GM19193 (cell line): ENCODE measurements around the gene PLEKHM2.

Experiments
- POLR2A ChIP-seq: IDR thresholded peaks from 4 replicates; pipeline ENCODE4 v1.6.1; 2011; ENCODE audit not compliant: insufficient read depth, insufficient read length; ENCODE audit errors: extremely low read depth

The PLEKHM2 gene

GRCh38 chr1:15669074-15669473 is 15.0 kb upstream of the PLEKHM2 start:
- no peak for TF ChIP-seq POLR2A

DNA sequence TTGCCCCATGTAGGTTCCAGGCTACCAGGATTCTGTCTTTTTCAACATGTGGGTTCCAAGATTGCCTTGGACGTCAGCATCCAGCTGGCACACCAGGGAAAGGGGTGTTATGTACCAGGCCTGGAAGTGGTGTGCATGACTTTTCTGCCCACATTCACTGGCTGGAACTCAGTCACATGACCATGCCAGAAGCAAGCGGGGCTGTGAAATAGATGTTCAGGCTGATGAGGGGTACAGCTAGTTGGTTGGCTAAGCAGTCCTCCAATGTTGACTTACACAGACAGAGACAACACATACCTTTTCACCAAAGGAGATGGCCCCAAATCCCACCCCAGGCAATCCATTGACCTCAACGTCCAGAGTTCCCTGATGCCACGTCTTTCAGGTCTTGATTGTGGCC is 14.3 kb upstream of the PLEKHM2 start:
- no peak for TF ChIP-seq POLR2A

DNA sequence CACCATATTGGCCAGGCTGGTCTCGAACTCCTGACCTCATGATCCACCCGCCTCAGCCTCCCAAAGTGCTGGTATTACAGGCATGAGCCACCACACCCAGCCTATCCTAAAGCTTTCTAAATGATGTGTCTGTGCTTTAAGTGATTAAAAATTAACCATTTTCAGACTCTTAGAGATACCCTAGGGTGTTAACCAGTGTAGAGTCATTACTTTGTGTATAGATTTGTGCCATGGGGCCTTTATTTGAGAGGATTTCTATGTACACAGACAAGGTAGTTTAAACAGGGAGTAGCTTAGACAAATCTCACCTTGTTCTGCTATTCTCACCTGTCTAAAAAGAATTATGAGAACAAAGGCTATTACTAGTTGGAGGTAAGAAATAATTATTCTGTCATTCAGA is 12.7 kb upstream of the PLEKHM2 start:
- TF ChIP-seq POLR2A = no peak

GRCh38 chr1:15674386-15675159 is 9.5 kb upstream of the PLEKHM2 start:
- no peak for TF ChIP-seq POLR2A

- no peak for TF ChIP-seq POLR2A
Measured at GRCh38 chr1:15676010-15676409, 8.1 kb upstream of the PLEKHM2 start.

DNA sequence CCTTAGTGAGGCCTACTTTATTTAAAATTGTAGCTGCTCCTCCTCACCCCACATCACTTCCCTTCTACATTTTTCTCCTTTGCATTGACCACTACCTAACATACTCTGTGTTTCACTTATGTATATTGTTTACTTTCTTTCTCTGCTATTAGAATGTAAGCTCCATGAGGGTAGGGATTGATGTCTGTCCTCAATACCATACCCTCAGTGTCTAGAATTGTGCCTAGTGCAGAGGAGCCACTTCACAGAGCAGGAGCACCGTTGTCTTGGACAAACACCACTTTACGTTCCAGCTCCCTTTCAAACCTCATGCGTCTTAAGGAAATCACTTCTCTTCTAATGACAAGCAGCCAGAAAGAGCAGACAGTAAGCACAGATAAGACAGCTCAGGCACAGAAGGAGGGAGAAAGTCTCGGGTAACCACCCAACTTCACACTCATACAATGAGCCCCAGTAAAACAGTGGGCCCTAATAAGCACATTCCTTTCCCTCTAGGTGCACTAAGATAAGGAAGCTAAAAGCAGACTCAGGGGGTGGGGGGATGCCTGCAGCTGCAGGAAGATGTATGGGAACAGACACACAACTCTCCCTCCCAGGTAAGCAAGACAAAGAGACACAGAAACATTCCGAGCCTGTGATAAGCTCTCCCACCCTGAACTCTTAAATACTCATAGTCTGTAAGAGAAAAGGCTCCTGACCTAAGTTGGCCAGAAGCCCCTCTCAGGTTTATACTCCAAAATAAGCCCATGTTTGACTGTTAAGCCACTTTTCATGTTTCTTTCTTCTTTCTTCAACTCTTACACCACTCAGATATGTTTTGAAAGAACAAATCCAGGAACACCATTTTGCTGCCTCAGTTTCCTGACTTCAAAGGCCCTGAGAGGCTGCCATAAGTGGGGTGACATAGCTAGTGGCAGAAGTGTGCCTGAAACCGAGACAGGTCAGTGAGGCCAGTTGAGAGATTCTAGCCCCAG is 7.1 kb upstream of the PLEKHM2 start:
- no peak for TF ChIP-seq POLR2A

GRCh38 chr1:15678578-15678977 is 5.5 kb upstream of the PLEKHM2 start:
- no peak for TF ChIP-seq POLR2A

DNA sequence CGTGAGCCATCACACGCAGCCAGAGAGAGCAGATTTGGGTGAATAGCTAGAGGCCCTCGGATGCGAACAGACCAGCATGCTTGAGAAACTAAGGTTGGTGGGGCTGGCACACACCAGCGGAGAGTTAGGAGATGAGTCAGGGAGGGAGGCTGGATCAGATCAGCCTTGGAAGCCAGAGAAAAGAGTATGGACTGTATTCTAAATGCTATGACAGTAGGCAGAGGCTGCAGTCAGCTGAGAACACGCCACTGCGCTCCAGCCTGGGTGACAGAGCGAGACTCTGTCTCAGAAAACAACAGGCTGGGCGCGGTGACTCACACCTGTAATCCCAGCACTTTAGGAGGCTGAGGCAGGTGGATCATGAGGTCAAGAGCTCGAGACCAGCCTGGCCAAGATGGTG is 4.0 kb upstream of the PLEKHM2 start:
- no peak for TF ChIP-seq POLR2A

GRCh38 chr1:15680561-15681348 is 3.4 kb upstream of the PLEKHM2 start:
- TF ChIP-seq POLR2A = no peak

GRCh38 chr1:15681349-15682292 is 2.5 kb upstream of the PLEKHM2 start:
- no peak for TF ChIP-seq POLR2A

- no peak for TF ChIP-seq POLR2A
Measured at GRCh38 chr1:15682936-15683341, 1.2 kb upstream of the PLEKHM2 start.

DNA sequence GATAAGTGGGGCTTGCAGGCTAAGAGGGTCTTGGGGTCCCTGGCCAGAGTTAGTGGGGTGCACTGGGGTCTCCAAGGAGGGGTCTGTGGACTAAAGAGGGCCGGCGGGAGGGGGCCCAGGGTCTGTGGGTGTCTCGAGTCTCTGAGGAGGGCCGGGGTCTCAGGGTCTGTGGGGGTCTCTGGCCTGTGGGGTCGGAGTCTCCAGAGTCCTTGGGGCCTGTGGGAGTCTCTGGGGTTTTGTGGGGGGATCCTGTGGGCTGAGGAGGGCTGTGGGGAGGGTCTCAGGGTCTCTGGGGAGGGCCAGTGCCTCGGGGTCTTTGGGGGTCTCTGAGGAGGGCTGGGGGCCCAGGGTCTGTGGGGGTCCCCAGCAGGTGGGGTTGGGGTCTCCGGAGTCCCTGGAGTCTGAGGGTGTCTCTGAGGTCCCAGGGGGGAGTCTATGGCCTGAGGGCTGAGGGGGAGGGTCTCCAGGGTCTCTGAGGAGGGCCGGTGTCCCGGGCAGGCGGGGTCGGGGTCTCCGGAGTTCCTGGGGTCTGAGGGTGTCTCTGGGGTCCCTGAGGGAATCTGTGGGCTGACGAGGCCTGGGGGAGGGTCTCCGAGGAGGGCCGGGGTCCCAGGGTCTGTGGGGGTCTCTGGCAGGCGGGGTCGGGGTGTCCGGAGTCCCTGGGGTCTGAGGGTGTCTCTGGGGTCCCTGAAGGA is 628 bp upstream of the PLEKHM2 start:
- no peak for TF ChIP-seq POLR2A

DNA sequence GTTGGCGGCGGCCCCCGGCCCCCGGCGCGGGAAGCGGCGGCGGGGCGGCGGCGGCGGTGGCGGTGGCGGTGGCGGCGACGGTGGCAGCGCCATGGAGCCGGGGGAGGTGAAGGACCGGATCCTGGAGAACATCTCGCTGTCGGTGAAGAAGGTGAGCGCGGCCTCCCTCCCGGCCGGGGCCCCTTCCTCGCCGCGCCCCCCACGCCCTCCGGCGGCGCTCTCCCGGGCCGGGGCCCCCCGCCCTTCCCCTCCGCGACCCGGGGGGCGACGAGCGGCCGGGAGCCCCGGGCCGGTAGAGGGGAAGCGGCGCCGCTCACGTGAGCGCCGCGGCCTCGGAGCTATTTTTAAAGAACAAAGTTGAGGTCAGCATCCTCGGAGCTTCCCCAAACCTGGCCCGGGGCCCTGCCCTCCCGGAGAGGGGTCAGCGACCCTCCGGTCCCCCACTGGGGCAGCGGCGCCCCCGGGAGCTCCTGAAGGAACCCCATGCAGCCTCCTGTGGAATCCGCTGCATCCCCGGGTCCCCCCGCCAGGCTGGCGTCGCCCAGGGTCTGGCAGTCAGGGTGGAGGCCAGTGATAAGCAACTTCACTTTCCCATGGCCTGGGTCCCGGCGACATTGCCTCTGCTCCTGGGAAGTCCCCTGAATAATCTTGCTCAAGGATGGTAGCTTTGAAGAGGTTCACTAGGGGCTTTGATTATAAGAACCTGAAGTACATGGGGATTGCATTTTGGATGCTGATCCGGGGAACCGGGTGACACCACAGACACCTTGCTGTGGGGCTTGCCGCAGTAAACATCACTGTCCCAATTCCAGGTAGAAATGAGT is 560 bp downstream of the PLEKHM2 start:
- TF ChIP-seq POLR2A = no peak

DNA sequence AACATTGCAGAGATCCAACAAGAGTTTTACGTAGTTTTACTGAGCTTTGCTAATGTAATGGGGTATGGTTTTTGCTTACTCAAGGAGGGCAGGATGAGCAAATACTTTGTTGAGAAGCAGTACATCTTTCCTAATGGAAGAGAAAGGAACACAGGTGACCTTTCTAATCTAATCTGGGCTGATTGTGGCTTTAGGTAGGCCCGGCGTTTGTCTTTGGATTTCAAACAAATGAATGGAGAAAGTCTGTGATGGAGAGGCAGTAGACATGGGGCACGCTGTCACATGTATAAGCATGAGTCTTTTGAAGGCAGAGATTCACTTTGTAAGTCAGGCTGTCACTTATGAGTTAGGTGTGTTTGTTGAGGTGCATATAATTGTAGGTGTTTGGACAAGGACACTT is 1.7 kb downstream of the PLEKHM2 start:
- TF ChIP-seq POLR2A = no peak
